HG02588 (cell line): ENCODE data around the gene LRRC49.
"Not testable (repeated sequence)": the region's sequence is repeated elsewhere in the genome, so short reads cannot be mapped to it uniquely, and the experiment has no call there.

Experiments
- ATAC-seq: cut with Tn5 transposase; IDR thresholded peaks from one replicate; pipeline ENCODE4 v1.9.1; 2021; ENCODE audit warnings: mild to moderate bottlenecking, moderate library complexity; ENCODE audit not compliant: unreplicated experiment

The LRRC49 gene, protein sequence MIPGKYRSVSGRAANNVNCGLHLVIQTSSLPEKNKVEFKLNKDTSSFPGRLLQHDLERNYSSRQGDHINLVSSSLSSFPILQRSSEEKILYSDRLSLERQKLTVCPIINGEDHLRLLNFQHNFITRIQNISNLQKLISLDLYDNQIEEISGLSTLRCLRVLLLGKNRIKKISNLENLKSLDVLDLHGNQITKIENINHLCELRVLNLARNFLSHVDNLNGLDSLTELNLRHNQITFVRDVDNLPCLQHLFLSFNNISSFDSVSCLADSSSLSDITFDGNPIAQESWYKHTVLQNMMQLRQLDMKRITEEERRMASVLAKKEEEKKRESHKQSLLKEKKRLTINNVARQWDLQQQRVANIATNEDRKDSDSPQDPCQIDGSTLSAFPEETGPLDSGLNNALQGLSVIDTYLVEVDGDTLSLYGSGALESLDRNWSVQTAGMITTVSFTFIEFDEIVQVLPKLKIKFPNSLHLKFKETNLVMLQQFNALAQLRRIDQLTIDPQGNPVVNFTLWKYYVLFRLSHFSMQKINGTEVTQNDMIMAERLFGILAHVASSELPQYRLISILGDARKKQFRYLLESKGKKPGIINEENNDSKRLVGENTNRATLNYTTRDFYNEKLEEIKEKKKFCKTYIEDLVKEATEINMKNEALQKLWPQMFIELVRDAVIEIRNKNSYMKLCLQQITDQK

DNA sequence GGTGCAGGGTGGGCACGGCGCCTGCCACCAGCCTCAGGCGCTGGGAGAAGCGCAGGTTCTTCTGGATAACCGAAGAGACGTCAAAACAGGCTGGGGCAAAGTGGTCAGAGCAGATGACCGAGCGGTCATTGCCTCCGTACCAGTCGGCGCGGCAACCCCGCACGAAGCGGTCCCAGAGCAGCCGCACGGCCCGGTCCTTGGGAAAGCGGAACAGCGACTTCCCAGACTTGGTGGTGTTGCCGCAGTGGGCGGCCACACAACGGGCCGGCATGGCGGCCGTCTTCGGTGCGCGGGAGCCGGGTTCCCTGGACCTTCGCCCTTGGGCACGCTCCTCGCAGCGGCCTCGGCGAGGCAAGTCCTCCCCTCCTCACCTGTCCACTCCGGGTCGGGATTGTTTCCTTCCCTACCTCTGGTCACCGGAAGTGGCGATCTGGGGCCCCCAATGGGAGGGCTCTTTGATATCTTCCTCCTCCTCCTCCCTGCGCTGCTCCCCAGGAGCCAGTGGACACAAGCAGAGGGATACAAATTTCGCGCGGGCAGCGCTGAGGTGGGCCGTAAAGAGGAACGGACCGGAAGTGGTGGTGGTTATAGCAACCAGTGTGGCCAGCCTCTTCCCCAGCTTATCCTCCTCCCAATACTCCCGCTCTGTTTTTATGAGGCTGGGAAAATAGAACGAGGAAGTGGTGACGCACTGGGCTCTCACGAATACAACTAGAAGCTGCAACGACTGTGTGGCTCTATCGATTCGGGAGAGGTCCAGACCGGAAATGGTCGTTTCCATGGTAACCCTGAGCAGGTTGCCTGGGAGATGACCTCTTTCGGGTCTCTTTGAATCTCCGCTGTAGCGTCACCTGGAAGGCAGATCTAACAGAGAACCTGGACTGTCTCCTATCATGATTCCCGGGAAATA, at the start of gene LRRC49, which contains the start of gene THAP10:
Gene LRRC49, plus strand, starts transcription at position 825 of the 910 bp plus-strand sequence. Its CDS starts 69 bp downstream, at position 894.
Gene THAP10, minus strand, starts transcription at position 432 of the 910 bp plus-strand sequence. Its CDS starts 161 bp downstream, at position 271.
- ATAC-seq: peak; percentile 76

DNA sequence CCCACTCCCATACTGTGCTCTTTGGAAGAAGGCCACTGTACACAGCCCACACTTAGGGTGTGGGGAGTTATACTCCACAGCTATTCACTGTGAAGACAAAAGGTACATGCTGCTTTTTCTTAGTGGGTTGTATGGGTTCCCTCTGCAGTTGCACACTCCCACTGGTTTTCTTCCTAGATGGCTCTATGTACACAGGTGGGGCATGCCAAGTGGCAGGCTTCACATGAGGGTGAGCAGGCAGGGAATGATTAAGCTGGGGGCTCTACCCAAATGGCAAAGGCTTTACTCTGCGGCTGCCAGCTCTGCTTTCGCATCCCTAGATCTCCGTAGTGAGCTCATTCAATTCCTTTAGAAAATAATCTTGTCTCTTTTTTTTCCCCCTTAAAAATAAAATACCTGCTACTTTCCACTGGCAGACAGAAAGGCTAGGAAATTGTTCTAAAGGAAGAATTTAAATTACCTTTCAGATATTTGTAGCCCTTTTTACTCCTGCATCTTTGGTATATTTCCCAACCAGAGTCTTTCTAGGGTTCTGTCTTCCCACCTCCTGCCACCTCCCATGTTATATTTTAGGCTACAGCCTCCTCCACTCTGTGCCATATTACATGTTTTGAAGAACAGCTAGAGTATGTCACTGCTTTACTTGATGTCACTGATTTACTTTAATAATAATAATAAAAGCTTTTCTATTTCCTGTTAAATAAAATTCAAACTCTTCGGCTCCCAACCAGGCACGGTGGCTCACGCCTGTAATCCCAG, 46.8 kb upstream of the LRRC49 start:
- no peak for ATAC-seq

DNA sequence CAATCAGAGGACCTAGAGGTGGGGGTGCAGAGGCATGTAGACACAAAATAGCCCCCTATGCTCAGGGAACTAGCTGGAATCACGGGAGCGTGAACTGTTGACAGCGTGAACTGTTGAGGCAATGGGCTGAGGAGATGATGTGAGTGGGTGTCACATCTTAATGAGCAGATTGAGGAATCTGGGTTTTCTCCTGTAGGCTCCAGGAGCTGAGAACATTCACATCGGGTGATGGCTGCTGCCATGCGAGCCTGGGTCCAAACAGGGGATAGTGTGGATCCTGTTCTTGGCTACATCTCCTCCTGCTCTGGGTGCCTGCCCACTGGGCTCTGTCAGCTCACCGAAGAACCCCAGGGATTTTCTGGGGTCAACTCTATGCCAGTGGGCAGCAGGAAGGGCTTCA, 40.7 kb upstream of the LRRC49 start:
- no peak for ATAC-seq

DNA sequence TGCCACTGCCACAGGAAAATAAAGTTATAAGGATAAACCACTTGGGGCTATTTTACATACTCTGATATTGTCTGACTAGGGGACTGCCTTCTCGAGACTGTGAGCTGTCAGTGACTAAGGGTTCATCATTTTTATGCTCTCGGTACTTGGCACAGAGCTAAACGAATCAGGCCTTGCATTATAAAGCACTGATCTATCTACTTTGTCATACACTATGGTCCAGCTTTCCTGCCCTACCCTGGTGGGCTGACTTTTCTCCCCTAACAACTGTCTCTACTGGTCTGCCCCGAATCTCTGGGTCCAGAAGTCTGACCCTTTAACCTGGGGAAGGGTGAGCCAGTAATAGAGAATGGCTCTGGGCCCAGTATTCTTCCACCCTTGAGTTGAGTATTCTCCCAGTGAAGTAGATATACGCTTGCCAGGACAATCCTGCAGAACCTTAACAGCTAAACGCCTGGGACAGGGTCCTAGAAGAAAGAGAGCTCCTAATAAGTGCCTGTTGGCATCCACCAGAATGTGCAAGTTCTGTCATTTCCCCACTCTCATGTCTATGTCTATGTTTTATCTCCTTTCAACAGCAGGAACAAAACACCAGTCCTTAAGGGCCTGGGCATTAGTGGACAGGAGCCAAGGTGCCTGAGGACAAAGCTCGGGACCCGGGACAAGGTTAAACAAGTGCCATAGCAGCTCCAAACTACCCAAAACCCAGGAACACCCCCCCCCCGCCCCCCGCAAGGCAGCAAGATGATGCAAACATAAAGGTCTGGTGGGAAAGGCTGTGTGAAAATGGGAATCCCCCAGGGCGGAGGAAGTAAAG, 39.9 kb upstream of the LRRC49 start:
- no peak for ATAC-seq

DNA sequence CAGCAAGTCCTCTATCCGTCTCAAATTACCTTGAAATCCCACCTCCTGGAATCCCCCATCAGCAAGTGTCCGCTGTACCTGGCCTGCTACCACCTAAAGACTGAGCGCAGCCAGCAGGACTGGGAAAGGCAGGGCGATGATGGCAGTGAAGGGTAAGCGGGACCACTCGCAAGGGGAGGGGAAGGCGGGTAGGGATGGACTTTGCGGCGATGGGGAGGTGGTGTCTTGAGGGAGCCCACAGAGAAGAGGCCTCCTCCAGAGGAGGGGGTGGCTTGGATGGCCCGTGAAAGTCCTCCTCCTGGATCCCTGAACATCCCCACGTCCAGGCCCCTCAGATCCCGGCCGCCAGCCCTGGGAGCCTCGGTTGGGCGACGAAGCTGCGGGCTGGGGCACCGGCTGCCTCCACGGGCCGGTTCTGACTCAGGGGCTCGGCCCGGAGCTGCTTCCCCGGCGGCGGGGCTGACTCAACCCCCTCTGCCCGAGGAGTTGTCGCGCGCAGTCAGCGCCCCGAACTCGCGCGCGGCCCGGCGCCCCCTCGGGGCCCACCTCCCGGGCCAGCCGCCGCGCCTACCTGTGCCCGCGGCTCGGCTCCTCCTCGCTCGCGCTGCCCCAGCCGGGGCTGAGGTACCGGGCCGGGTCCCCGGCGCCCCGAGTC, 39.2 kb upstream of the LRRC49 start:
- no peak for ATAC-seq

DNA sequence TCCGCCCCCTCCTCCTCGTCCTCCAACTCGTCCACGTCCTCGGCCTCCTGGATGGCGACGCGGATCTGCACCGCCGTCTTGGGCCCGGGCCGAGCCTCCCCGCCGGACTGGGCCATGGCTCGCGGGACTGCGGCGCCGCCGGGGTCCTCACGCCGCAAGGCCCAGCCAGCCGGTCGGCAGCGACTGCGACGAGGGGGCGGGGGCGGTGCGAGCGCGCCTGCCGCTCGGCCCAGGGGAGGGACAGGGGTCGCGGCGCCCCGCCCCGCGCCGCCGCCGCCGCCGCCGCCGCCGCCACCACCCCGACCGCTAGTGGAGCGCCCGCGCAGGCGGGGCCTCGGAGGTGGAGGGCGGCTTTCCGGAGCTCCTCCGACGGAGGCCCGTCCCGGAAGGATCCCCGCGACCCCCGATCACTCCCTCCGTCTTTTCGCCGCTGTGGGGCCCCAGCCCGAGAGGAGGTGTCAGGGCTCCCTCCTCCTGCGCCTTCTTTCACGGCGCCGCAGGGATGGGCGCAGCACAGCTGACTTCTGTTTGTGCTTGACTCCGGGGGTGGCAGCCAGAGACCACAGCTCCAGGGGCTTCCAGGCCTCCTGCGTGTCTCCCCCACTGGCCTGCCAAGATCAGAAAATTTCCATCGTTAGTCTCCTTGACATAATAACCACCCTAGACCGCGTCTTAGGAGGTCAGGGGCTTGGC, 38.5 kb upstream of the LRRC49 start, which contains the start of gene LARP6:
Gene LARP6, minus strand, starts transcription at position 185 of the 693 bp plus-strand sequence. Its CDS starts 69 bp downstream, at position 116.
- ATAC-seq: no peak

DNA sequence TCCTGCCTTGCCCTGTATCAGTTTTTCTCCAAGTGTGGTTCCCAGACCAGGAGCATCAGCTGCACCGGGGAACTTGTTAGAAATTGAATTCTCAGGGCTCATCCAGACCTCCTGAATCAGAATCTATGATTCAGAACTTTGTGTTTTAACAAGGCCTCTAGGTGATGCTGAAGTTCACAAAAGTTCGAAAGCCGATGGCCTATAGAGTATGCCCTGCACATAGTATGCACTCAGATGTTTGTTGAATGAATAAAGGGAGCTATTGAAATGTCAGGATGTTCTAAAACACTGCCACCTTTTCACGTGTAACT, 38.0 kb upstream of the LRRC49 start:
- ATAC-seq: no peak

DNA sequence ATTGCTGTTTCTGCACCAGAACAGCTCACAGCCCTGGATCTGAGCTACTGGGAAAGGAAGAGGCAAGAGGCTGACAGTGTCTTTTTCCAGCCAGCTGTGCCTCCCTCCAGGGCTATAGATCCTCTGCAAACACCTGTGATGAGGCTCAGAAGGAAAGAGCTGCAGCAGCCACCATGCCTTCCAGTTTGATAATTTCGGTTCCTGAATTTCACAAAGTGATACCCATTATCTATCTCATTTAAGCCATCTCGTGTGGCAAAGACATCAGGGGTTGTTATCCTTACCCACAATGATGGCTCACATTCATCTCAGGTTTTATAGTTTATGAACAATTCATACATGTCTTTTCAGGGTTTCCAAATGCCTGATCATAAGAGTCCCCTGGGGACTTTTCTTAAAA, 36.9 kb upstream of the LRRC49 start:
- ATAC-seq: no peak

DNA sequence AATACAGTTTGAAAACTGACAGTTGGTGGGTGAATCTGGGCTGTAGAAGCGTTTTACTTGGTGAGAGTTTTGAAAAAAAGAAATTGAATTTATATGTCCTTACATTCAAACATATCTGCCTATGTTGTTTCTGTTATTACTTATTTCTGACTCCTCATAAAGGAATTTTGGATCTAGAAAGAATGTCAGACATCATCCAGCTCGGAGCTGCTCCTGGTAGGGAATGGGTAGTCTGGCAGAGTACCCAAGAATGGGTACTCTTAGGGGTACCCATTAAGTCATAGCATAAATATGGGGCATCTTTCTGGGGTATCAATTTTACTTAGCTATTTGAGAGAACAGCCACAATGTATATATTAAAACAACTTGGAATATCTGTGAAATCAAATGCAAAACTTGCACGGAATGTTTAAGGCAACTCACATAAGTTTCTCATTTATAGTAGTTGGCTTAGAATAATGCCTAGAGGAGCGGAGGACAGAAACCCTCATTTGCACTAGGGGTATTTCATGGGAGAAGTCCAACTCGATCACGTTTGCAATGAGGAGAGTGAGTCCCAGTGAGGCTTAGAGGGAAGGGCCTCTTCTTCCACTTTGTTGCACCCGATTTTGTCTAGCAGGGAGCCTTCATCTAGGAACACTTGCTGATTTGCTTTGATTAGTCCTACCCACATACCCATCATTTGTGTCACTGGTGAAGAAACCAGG, 36.3 kb upstream of the LRRC49 start:
- ATAC-seq: no peak

DNA sequence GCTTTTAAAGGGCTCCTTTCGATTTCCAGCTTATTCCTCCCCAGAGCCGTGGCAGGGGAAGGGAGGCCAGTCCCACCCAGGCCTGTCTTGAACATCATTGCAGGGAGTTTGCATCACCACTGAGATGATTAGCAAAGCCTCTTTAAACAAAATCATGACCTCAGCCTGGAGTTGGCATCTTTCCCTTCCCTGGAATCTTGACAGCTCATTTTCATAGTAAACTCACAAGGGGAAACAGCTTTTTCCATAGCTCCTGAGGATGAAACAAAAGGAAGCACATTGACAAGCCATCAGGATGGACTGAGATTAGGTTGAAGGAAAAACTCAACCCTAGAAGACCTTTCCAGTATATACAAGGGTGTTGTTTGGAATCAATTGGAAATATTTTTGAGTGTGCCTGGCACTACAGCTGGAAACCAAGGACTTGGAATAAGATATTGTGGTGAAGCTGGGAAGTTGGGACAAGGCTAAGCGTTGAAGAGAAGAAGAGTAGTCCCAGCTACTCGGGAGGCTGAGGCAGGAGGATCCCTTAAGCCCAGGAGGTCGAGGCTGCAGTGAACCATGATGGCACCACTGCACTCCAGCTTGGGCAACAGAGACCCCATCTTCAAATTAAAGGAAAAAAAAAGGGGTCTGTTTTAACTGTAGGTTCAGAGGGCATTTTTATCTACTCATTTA, 35.6 kb upstream of the LRRC49 start:
- no peak for ATAC-seq

DNA sequence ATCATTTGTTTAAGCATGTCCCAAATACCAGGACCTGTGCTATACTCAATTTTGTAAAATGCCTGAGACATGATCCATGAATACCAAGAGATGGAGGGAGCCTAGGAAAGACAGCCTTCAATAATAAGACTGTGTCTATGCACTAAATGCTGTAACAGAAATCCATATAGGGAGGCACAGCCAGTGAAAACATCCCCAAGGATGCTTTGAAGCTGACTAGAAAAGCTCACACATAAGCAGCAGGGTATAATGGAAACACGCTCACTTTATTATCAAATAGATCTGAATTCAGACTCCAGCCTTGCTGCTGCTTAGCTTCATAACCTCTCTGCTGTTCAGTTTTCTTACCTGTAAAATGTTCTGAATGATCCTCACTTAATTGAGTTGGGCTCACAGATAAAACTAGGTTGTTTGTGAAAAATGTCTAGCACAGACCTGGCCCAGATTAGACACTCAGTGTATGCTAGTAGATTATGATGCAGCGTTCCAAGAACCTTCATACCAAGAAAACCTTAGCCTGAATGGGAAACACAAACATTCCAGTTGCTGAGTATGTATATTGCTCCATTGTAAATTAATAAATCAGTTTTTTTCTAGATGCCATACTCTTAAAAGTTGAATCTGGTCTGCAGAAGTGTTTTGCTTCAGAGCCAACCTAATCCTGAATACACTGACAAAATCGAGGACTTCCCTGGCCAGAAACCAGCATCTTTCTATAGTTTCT, 34.9 kb upstream of the LRRC49 start:
- ATAC-seq: no peak

DNA sequence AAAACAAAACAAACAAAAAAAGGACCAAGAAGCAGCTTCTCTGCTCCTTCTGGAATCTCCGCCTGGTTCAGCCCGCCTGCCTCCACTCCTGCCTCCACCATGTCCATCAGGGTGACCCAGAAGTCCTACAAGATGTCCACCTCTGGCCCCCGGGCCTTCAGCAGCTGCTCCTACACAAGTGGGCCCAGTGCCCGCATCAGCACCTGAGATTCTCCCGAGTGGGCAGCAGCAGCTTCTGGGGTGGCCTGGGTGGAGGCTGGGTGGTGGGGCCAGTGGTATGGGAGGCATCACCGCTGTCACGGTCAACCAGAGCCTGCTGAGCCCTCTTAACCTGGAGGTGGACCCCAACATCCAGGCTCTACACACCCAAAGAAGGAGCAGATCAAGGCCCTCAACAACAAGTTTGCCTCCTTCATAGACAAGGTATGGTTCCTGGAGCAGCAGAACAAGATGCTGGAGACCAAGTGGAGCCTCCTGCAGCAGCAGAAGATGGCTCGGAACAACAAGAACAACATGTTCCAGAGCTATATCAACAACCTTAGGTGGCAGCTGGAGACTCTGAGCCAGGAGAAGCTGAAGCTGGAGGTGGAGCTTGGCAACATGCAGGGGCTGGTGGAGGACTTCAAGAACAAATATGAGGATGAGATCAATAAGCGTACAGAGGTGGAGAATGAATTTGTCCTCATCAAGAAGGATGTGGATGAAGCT, 33.9 kb upstream of the LRRC49 start:
- not testable (repeated sequence) for ATAC-seq

DNA sequence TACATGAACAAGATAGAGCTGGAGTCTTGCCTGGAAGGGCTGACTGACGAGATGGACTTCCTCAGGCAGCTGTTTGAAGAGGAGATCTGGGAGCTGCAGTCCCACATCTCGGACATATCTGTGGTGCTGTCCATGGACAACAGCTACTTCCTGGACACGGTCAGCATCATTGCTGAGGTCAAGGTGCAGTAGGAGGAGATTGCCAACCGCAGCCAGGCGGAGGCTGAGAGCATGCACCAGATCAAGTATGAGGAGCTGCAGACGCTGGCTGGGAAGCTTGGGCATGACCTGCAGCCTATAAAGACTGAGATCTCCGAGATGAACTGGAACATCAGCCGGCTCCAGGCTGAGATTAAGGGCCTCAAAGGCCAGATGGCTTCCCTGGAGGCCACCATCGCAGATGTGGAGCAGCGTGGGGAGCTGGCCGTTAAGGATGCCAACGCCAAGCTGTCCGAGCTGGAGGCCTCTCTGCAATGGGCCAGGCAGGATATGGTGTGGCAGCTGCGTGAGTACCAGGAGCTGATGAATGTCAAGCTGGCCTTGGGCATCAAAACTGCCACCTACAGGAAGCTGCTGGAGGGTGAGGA, 33.2 kb upstream of the LRRC49 start:
- ATAC-seq: no peak

DNA sequence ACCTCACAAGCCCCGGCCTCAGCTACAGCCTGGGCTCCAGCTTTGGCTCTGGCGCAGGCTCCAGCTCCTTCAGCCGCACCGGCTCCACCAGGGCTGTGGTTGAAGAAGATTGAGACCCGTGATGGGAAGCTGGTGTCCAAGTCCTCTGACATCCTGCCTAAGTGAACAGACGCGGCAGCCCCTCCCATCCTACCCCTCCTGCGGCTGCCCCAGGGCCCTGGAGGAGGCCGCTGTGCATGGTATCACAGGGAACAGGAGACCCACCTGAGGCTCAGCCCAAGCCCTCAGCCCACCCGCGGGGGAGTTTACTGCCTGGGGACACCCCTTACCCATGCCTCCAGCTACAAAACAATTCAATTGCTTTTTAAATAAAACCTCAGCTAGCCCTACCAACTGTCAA, 32.6 kb upstream of the LRRC49 start:
- no peak for ATAC-seq

DNA sequence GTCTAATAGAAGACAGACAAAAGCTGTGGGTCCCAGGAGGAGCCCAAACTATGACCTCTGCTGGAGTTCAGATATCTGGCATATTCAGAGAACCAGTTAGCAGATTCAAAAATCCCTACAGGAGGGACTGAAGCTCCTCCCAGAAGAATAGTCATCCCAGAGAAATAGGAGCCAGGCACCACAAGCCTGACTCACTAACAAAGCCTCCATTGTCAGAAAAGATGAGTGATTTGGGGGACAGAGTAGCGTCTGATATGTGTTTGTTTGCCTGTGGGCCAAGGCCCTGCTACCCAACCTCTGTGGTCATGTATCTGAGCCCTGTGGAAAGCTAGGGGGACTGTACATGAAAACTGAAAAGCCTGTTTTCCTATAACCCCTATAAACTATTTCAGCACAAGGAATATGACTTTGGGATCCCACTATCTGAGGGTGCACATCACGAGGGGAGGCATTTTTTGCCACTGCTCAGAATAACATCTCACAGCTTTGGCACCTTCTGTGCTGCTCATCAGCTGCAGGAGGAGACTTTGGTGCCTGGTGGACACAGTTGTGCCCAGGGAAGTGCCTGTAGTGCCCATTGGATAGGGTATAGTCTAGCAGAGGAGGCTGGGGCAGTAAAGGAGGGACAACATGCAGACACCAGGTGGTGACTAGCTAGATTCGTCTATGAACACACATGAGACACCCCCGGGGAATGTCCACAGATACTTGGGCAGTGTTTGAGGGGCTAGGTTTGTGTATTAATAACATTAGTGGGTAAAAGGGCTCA, 29.0 kb upstream of the LRRC49 start:
- no peak for ATAC-seq
